HG03039 (cell line): ENCODE results near the gene PRSS21.

Source experiments
- ATAC-seq: cut with Tn5 transposase; IDR thresholded peaks from one replicate; pipeline ENCODE4 v1.9.1; 2021; ENCODE audit warnings: mild to moderate bottlenecking, moderate library complexity; ENCODE audit not compliant: unreplicated experiment

PRSS21 gene

DNA sequence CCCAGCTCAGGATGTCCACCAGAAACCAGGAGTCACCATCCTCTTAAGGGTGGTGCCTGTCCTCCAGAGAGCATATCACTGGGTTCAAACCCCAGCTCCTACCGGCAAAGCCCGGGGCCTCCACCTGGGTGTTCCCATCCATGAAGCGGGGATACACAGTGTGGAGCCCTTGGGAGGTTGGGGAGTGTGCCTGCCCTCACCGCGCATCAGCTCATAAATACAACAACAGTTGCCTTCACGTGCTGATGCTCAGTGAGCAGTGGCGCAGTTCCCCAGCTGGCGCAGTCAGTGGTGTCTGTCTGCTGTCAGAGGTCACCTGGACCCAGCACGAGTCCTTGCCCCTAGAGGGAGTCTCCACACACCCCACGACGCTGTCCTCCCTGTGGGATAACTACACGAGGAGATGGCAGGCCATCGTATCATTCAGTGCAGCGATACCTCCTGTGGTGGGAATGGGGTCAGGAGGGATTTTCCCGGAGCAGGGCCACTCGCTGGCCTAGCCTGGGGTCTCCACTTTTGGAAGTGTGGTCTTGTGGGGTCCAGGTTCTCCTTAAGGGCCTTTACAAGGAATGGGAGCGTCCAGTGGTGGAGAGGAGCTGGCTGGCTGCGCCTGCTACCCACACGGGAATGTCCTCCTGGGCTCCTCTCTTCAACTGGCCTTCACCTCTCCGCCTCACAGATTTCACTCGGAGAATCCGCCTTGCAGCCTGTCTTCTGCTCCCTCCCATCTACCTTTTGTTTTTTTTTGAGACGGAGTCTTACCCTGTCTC, 37.7 kb upstream of the PRSS21 start:
- ATAC-seq: no peak

GRCh38 chr16:2779978-2780898, 36.8 kb upstream of the PRSS21 start:
- no peak for ATAC-seq

- ATAC-seq: no peak
These were observed 34.3 kb upstream of the PRSS21 start for GRCh38 chr16:2782583-2783351.

GRCh38 chr16:2783581-2784357, 33.3 kb upstream of the PRSS21 start:
- no peak for ATAC-seq

DNA sequence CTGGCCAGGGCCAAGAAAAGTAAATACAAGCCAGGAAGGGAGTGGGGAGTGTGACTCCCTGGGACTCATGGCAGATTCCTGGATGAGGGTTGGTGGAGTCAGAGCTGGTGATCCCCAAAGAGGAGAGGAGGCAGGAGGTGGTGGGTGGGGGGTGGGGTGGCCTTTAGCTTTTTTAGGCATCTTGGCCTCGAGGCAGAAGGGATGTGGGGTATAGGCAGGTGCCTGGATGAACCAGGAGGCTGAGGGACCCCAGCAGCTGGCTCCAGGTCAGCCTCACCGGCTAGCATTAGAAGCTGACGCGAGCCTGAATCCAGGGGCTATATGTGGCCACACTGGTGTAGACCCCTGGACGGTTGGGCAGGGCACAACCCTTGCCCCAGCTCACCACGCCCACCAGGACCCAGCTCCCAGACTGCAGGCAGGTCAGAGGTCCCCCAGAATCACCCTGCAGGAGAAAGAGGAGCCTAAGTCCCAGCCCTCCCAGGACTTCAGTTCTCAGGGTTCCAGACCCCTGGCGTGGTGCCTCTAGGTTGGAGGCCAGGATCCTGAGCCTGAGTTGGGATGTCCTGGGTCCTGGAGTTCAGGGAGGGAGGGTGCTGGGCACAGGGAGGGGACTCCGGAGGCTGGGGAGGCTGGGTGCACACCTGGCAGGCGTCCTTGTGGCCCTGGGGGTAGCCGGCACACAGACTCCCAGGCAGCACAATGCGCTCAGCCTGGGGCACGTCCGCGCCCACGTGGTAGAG, 32.5 kb upstream of the PRSS21 start:
- ATAC-seq: no peak

GRCh38 chr16:2785101-2785991, 31.7 kb upstream of the PRSS21 start:
- no peak for ATAC-seq

DNA sequence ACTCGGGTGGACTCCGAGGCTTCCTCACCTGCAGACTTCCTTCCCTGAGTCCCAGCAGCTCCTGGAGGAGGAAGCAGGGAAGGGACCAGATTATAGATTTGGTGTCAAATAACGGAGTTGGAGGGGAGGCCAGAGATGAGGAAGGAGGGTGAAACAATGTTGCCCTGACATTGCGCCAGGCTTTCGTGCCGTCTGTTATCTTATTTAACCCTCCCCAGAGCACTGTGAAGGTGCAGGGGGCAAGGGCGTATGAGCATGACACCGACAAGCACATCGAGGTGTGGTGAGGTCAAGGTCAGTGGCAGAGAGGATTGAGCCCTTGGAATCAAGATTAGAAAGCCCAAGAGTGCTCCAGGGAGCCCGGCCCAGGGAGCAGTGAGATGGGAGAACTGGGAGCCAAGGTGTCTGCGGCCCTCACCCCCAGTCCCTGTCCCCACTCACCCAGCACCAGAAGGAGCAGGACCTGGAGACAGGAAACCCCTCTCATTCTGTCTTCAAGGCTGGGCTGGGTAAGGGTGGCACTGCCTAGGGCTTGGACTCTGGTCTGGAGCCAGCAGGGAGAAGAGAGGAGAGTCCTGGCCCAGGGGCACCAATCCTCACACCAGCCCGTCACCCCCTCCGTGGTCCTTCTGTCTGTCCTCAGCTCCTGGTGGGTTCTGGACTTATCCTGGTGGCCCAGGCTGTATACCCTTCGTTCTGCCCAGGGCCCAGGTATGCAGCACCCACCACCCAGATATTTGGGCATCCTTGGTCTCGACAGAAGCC, 30.8 kb upstream of the PRSS21 start:
- ATAC-seq: no peak

GRCh38 chr16:2786826-2787151, 30.2 kb upstream of the PRSS21 start:
- no peak for ATAC-seq

DNA sequence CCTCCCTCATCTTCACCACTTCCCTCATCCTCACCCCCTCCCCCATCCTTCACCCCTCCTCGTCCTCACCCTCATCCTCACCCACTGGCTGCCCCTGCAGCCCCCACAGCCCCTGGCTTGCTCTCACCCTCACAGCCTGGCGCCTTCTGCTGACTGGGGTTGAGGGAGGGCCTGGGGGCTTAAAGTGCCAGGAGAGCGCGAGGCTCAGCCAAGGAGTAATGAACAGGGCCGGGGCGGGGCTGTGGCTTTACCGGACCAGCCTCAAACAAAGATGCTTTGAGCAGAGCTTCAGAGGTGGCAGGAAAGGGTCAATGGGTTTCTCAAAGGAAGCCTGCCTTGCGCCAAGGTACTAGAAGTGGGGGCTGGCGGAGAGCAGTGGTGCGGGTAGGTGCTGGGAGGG, 29.6 kb upstream of the PRSS21 start, which contains the start of gene PRSS33:
Gene PRSS33 (minus strand): TSS at position 155 of the 400 bp plus-strand sequence. CDS start 1,013 bp downstream, outside the sequence.
- no peak for ATAC-seq

- ATAC-seq: no peak
These were observed 29.1 kb upstream of the PRSS21 start for GRCh38 chr16:2787961-2788360.

DNA sequence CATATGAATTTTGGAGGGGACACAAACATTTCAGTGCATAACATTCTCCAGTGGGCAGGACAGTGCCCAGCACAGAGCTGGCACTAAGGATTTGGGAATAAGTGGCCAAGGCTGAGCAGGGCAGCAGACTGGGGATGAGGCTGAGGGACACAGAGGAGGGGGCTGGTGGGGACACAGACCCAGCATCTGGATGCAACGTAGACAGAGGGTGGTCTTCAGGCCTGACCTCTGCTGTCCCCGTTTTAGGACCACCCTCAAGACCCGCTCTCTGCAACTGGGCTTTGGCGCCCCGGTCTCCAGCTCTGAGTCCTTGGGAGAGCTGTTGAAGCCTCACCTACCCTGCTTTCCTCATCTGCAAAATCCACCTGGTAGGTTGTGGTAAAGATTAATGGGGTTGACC, 26.4 kb upstream of the PRSS21 start:
- no peak for ATAC-seq

- ATAC-seq: no peak
These were observed 25.9 kb upstream of the PRSS21 start for GRCh38 chr16:2791174-2791573.

DNA sequence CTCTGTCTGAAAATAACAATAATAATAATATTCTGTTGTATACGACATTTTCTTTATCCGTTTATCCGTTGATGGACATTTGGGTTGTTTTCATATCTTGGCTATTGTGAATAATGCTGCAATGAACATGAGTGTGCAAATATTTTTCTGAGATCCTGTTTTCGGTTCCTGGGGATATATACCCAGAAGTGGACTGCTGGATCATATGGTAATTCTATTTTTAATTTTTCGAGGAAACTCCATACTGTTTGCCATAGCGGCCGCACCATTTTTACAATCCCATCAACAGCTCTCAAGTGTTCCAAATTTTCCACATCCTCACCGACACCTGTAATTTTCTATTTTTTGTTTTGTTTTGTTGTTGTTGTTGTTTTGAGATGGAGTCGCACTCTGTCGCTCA, 24.1 kb upstream of the PRSS21 start:
- ATAC-seq: no peak

DNA sequence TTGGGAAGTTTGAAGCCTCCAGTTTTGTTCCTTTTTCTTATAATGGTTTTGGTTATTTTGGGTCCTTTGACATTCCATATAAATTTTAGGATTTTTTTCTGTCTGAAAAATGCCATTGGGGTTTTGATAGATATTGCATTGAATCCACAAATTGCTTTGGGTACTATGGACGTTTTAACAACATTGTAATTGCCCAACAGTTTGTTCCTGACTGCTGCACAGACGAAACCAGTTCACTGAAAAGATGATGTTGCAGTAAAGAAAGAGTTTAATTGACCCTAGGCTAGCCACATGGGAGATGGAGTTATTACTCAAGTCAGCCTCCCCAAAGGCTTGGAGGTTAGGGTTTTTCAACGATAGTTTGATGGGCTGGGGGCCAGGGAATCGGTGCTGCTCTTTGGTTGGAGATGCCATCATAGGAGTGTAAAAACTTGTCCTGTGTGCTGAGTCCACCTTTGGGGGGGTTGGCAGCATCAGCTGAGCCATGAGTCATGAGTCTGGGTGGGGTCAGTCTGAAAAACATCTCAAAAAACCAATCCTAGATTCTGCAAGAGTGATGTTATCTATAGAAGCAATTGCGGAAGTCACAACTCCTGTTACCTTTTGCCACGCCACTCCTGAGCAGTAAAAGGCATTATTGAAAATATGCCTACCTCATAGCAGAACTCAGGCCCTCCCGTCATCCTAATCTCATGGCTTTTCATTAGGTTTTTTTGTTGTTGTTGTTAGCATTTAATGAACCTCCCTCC, 21.5 kb upstream of the PRSS21 start:
- ATAC-seq: no peak

DNA sequence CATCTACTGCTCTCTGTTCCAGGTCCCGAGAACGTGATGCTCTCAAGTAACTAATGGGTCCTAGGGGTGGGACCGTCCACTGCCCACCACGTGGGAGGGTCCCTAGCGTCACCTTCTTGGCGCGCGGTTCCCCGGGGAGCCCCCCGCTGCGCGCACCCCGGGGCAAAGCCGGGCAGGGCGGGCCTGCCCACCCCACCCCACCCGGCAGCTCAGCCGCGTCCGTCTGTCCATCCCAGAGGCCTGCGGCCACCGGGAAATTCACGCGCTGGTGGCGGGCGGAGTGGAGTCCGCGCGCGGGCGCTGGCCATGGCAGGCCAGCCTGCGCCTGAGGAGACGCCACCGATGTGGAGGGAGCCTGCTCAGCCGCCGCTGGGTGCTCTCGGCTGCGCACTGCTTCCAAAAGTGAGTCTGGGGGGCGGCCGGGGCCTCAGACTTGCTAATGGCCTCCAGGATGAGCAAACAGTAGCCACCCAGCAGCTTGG, 18.3 kb upstream of the PRSS21 start:
- ATAC-seq: no peak

- ATAC-seq: no peak
These were observed 17.7 kb upstream of the PRSS21 start for GRCh38 chr16:2799205-2799858.

DNA sequence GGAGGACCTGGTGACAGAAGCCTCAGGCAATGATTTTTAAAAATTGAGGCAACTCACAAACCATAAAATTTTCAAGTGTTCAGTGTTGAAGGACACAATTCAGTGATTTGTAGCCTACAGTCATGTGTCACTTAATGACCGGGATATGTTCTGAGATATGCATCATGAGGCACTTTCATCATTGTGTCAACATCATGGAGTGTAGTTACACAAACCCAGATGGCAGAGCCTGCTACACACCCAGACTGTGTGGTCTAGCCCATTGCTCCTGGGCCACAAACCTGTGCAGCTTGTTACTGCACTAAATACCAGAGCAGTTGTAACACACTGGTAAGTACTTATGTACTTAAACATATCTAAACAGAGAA, 17.2 kb upstream of the PRSS21 start:
- ATAC-seq: no peak
